Measurements from ENCODE around the gene MAPKAP1.

- no peak for TF ChIP-seq CTCF (conservative IDR thresholded peaks at IDR 0.05 in 1 of 2, IDR thresholded peaks at IDR 0.05 in 1 of 2; ENCODE audit: extremely low read depth in 1 of 2, insufficient read depth in 1 of 2, low read depth in 1 of 2, low read length in 2 of 2)
- TF ChIP-seq EZH2 (IDR thresholded peaks at IDR 0.05; ENCODE audit: borderline replicate concordance, low read length), result no peak
Measured at GRCh38 chr9:125646217-125646616, 60.8 kb downstream of the MAPKAP1 start.

Measured in mammary epithelial cell (primary cell).